ENCODE measurements around the gene CRTAC1.

GRCh38 chr10:98029149-98030092 lies 1.0 kb downstream of the CRTAC1 start:
- TF ChIP-seq CTCF (IDR thresholded peaks at IDR 0.05): no peak
- no peak for TF ChIP-seq POLR2AphosphoS5 (IDR thresholded peaks at IDR 0.05)
- TF ChIP-seq EP300 (IDR thresholded peaks at IDR 0.05): no peak
